SK-N-SH (cell line): ENCODE data around the gene ACSF3.

ENCODE experiments used
- CHD2 ChIP-seq: fragments of 150-350 bp; IDR thresholded peaks from 2 replicates; pipeline ENCODE4 v1.6.1; 2018; ENCODE audit warnings: low read length; ENCODE audit not compliant: partially characterized antibody
- EZH2phosphoT487 ChIP-seq: fragments of 200-600 bp; sonication (generic); IDR thresholded peaks from 2 replicates; pipeline ENCODE4 v1.6.1; 2017; ENCODE audit warnings: low read depth, mixed run types, mild to moderate bottlenecking, antibody characterized with exemption, moderate library complexity, borderline replicate concordance
- RFX5 ChIP-seq: IDR thresholded peaks from 2 replicates; pipeline ENCODE4 v1.6.1; 2012; ENCODE audit warnings: mild to moderate bottlenecking, improper control_type of control experiment, low read length
- TF ChIP-seq, protein P1 (sequence below): fragments of 200-600 bp; sonication (generic); IDR thresholded peaks from 2 replicates; pipeline ENCODE4 v1.6.1; 2017; ENCODE audit warnings: antibody characterized with exemption, mild to moderate bottlenecking, moderate library complexity
- TF ChIP-seq, protein P2 (sequence below): IDR thresholded peaks from 2 replicates; pipeline ENCODE4 v1.4.0; 2012; ENCODE audit warnings: low read depth

DNA sequence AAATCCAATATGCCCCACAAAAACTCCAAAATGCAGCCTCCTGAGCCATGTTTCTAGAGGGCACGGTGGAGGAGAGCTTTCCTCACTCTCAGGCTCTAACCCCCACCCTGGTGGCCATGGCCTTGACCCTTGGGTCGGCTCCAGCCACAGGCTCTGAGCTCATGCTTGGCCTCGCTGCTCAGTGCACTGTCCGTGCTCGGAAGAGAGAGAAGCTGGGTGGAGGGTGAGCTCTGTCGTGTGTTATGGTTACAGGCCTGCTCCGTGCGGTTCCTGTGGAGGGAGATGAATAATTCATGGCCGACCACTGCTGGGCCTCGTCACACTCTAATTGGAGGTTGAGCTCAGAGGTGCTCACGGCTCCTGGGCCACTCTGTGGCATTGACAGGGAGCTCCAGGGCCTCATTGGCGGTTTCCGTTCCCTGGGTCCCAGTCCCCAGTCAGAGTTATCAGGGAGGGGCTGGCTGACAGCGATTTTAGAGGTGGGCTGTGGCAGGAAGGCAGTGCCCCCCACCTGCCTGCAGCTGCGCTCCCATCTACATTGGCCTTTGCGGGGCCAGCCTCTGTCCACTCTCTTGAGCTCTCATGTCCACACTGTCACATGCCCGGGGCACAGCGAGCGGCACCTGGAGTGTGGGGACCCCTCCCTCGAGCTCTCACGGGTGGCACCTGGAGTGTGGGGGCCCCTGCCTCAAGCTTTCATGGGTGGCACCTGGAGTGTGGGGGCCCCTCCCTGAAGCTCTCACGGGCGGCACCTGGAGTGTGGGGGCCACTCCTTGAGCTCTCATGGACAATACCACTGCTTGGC lies 24.9 kb downstream of the ACSF3 start:
- TF ChIP-seq, protein P1, sequence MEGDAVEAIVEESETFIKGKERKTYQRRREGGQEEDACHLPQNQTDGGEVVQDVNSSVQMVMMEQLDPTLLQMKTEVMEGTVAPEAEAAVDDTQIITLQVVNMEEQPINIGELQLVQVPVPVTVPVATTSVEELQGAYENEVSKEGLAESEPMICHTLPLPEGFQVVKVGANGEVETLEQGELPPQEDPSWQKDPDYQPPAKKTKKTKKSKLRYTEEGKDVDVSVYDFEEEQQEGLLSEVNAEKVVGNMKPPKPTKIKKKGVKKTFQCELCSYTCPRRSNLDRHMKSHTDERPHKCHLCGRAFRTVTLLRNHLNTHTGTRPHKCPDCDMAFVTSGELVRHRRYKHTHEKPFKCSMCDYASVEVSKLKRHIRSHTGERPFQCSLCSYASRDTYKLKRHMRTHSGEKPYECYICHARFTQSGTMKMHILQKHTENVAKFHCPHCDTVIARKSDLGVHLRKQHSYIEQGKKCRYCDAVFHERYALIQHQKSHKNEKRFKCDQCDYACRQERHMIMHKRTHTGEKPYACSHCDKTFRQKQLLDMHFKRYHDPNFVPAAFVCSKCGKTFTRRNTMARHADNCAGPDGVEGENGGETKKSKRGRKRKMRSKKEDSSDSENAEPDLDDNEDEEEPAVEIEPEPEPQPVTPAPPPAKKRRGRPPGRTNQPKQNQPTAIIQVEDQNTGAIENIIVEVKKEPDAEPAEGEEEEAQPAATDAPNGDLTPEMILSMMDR, result no peak
- TF ChIP-seq, protein P2, sequence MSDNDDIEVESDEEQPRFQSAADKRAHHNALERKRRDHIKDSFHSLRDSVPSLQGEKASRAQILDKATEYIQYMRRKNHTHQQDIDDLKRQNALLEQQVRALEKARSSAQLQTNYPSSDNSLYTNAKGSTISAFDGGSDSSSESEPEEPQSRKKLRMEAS, result no peak
- TF ChIP-seq EZH2phosphoT487 (no peak), RFX5 (no peak), CHD2 (no peak)
